SK-N-DZ (cell line): ENCODE measurements around the gene RNF169. TPM values are rescaled to one million over a fixed set of nuclear protein-coding genes. Genes with fewer than 3 reads are reported as not detected.

Source experiments
- DNase-seq: peaks from one replicate; pipeline ENCODE4 v3.0.0-alpha.2; 2015; ENCODE audit warnings: low spot score
- polyA plus RNA-seq, 2 experiments: library from polyadenylated mRNA; depleted of rRNA; stranded (reverse); fragments of >200 nt; gene quantifications; 2 replicates each; pipeline ENCODE4 v1.2.3, GENCODE V29; 2014

RNF169 gene, protein sequence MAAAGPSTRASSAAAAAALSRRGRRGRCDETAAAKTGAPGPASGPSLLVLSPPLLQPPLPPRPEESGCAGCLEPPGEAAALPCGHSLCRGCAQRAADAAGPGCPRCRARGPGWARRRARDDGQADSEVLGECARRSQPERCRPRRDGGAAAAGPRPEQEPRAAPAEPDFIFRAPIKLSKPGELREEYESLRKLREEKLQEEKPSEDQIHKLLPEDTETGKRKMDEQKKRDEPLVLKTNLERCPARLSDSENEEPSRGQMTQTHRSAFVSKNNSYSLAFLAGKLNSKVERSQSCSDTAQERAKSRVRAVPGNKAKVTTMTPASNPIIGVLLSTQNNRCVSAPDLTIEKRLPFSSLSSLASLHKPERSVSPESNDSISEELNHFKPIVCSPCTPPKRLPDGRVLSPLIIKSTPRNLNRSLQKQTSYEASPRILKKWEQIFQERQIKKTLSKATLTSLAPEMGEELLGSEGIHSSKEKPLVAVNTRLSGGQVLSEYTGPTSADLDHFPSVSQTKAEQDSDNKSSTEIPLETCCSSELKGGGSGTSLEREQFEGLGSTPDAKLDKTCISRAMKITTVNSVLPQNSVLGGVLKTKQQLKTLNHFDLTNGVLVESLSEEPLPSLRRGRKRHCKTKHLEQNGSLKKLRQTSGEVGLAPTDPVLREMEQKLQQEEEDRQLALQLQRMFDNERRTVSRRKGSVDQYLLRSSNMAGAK
- 21.5 and 26.7 TPM in 2 replicates for polyA plus RNA-seq (2014; cell fraction: cytosol; rRNA removed)
- polyA plus RNA-seq (2014; cell fraction: nucleus; rRNA removed), result 31.1 and 37.5 TPM in 2 replicates

GRCh38 chr11:74748211-74749126 is at the start of gene RNF169:
RNF169 (plus strand) TSS chr11:74748849; CDS start chr11:74748881, 32 bp downstream.
- peak; percentile 97 for DNase-seq

DNA sequence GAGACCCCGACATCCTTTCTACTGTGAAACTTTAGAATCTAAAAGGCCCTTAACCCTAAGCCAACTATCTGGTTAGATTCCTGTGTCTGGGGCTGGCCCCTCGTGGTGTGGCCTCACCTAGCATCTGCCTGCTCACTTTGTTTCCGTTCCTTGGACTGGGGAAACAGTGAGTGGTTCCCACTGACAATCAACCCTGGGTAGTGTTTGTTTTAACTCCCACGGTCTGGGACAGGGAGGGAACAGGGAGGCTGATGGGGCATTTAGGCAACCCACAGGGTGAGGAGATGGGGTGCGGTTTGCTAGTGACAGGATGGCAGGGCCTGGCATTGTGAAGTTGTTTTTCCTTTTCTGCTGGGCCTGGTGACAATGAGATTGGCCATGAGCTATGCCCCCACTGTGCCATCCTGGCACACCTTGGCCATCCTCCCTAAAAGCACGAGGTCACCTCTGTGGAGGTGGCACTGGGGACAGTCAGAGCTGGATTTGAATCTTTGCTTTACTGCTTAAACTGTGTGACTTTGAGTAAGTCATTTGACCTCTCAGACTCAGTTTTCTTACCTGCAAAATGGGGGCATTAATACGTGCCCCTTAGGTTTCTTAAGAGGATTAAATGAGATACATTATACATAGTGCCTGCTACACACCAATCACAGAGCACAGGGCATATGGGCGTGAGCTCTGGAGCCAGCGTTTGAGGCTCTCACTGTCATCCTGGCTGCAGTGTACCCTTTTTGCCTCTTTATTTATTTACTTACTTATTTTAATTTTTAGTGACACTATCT is 48.8 kb upstream of the RNF169 start:
- DNase-seq, result no peak

DNA sequence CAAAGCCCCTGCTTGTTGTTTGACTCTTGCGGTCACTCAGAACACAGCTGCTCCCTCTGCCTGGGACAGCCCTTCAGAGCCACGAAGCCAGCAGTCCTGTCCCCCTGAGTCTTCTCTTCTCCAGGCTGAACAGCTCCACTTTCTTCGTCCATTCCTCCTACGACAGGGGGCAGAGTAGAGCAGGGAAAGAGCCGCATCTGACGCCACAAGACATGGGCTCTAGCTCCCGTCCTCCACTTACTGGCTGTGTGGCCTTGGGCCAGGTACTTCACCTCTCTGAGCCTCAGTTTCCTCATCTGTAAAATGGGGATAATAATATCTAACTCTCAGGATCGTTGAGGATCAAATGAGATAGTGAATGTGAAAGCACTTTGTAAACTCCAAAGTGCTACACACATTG is 47.3 kb upstream of the RNF169 start:
- DNase-seq, result no peak

- peak; percentile 87 for DNase-seq
Measured at GRCh38 chr11:74702383-74703007, 46.2 kb upstream of the RNF169 start.

DNA sequence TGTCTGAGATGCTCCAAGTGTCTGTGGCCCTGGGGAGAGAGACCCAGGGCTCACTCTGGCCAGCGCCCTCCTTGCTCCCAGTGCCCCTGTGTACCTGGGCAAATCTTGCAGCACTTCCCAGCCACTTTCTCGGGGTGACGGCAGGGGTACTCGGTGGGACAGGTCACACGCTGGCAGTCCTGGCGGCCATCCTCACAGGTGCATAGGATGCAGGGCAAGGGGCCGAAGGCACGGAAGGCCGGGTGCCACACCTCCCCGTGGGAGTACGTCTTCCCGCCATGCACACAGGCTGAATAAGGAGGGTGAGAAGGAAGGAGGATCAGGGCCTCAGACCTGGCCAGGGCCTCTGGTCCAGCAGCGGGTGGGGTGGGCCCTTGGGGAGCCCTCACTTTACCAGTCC is 45.4 kb upstream of the RNF169 start:
- DNase-seq, result no peak

DNA sequence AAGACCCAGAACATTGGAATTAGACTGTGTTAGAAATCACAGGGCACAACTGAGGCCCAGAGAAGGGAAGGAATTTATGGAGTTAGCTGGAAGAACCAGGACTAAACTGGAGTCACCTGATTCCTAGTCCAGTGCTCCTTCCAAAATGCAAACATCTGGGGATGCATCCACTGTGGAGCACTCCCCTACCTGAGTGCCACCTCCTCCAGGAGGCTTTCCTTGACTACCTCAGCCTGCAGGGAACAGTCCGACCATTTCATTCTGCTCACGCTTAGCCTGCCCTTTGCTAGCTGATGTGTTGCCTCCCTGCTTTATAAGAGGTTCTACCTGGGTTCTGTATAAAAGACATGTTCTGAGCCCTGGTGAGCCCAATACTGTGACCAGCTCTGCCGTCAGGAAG is 41.5 kb upstream of the RNF169 start:
- no peak for DNase-seq

- no peak for DNase-seq
Measured at GRCh38 chr11:74707602-74708510, 40.8 kb upstream of the RNF169 start.

DNA sequence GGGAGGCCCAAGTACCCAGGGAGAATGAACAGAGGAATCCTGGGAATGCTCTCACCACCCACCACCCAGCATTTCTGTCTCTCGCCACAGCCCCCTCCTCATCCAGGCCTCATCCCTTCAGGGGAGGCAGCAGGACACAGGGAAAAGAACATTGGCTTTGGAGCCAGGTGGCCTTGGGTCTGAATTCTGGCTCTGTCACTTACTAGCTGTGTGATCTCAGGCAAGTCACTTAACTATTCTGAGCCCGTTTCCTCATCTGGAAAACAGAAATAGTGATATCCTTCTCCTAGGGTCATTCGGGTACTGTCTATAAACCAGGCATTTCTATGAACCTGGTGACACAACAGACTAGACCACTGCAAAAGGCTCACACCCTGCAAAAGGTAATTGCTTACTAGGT is 39.5 kb upstream of the RNF169 start:
- no peak for DNase-seq

GRCh38 chr11:74710281-74710938 is 38.2 kb upstream of the RNF169 start:
- peak; percentile 50 for DNase-seq

DNA sequence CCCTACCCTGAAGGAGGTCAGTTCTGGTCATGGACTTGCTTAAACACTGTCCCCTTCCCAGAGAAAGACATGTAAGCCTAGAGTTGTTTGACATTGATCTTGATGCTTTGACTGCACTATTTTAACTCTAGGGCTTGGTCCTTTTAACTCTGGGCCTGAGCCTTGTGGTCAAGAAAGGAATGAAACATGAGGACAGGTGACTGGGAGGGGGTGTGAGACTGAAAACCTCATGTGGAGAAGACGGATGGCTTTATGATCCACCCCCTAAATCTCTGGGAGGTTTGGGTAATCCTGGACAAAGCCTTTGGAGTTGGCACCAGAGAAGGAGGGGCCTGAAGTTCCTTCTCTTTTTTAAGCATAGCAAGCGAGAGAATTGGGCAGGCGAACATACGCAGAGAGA is 35.0 kb upstream of the RNF169 start:
- DNase-seq, result no peak

- DNase-seq, result no peak
Measured at GRCh38 chr11:74714904-74715303, 33.7 kb upstream of the RNF169 start.

DNA sequence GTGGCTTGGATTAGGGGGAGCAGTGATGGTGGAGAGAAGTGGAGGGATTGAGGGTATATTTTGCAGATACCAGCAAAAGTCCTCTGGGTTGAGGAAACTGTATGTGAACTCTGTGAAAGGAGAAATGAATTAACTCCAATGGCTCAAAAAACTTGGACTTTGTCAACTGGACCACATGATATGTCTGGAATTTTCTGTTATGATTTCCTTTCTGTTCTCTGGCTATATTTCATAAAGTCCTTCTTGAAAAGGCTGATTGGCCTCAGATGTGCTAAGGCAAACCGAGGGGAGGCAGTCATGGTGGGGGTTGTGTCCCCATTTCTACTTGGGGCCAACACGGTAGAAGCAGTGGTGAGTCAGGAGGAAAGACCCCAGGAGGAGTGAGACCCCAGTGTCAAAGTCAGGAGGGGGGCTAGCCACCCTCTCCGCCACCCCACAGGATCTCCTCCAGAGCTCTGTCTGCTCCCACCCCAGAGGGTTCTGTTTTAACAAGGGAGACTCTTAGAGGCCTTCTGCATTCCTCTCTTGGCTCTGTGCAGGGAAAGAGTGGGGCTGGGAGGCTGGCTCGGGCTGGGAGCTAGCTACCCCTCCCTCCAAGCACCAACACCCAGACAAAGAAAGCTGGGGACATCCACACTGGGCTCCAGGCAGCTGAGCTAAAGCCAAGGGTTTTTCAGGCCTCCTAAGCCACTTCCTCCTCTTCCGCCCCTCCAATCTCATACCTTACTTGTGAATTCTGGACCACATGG is 31.3 kb upstream of the RNF169 start:
- DNase-seq, result no peak

DNA sequence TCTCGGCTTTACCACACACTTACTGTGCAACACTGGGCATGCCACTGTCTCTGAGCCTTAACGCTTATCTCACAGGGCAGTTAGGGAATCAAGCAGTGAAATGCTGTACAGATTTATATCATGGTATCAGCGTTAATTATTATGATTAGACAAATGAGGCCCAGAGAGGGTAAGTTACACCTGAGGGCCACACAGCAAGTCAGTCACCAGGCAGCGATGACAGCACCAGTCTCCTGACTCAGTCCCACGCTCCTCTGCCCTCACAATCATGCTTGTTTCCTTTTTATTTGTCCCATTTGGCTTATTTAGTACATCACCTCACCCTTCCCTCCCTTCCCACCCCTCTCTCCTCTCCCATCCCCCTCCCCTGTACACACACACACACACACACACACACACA is 29.6 kb upstream of the RNF169 start:
- no peak for DNase-seq

DNA sequence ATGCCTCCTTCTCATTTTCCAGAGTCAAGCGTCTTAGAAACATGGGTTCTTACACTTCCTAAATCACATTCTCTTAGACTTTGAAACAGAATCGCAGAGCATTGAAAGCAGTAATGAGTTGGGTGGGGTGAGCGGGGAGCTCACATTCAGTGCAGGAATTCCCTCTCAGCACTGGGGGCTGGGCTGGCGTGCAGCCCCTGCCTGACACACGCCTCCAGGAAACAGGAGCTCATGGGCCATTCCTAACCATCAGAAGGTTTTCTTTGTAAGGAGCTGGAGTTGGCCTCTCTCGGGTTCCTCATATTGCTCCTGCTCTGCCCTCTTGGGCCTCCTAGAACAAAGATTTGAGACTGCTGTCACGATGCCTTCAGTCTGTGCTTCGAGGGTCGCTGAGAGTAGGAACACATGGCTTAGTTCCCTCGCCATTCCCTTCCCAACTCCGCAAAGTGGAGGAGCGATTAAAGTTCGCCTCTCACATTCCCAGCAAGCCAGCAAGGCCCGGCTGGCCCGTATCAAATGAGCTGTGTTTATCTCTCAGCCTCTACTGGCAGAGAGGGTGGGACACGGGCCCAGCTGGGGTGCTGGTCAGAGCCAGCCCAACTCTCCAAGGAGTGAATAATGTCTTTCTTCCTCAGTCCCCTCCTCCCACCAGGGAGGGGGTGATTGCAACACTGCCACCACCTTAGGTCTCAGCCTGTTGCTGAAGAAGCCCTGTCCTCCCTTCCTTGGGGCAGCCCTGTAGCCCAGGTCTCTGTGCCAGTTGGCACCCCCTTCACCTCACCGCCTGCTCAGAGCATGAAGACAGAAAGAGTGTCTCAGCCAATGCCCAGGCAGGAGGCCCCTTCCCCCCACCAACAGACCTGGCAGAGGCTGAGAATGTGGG is 27.8 kb upstream of the RNF169 start:
- DNase-seq, result no peak

DNA sequence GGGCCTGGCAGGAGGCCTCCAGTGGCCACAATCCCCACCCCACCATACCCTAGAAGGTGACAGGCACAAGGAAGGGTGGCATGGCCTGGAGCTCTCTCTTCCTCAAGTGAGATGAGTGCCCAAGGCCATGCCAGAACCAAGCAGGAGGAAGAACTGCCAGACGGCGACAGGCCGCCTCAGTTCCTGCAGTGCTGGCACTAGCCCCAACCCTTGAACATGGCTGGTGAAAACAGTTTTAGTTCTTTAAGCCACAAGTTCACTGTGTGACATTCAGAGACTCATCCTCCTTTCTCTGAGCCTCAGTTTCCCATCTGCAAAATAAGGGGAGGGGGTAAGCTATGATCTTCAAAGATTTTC is 27.2 kb upstream of the RNF169 start:
- no peak for DNase-seq

DNA sequence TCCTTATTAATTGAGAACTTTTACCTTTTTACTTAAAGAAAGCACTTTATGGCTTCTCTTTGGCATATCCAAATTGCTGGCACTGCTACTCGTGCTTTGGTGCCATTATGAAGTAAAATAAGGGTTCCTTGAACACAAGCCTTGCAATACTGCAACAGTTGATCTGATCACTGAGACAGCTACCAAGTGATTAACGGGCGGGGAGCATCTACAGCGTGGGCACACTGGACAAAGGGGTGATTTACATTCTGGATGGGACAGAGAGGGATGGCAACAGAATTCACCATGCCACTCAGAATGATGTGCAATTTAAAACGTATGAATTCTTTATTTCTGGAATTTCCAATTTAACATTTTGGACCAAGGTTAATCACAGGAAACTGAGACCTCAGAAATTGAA is 25.1 kb upstream of the RNF169 start:
- no peak for DNase-seq

DNA sequence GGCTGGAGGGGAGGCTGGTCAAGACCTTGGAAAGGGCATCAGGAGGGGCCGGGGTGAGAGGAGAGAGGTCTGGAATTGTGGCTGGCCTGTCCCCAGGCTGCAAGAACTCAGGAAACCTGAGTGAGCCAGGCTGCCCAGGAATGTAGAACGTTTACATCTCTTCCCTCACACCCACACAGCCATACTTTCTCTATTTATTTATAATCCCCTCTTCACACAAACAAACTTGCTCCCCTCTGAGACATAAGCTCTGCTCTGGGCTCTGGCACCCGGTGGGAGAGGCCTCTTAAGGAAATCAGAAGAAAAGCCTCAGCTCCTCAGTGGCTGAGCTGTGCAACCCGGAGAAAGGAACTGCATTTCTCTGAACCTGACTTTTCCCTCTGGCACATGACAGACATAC is 22.9 kb upstream of the RNF169 start:
- DNase-seq, result no peak
